Trophoblast cell (in vitro differentiated cells and primary cell): Measurements from ENCODE around the gene SPATA17.

Source experiments
- DNase-seq, 2 donors: peaks; one replicate each; pipeline ENCODE4 v3.0.0-alpha.2; 2016
- H2AFZ ChIP-seq: 2 replicates; pipeline ENCODE4 v1.6.1; 2013; ENCODE audit warnings: low read length, moderate library complexity, mild to moderate bottlenecking; ENCODE audit not compliant: insufficient read depth, poor library complexity
- H2AK5ac ChIP-seq: 2 replicates; pipeline ENCODE4 v1.6.1; 2013; ENCODE audit warnings: mild to moderate bottlenecking, low read length
- H2BK120ac ChIP-seq: 2 replicates; pipeline ENCODE4 v1.6.1; 2013; ENCODE audit warnings: low read length, mild to moderate bottlenecking, moderate library complexity; ENCODE audit not compliant: insufficient read depth, poor library complexity
- H2BK12ac ChIP-seq: 2 replicates; pipeline ENCODE4 v1.6.1; 2013; ENCODE audit warnings: mild to moderate bottlenecking, low read length, moderate library complexity
- H2BK5ac ChIP-seq: 2 replicates; pipeline ENCODE4 v1.6.1; 2013; ENCODE audit warnings: low read length, low read depth, moderate library complexity, mild to moderate bottlenecking; ENCODE audit not compliant: poor library complexity
- H3K14ac ChIP-seq: 2 replicates; pipeline ENCODE4 v1.6.1; 2013; ENCODE audit warnings: mild to moderate bottlenecking, low read length
- H3K18ac ChIP-seq: 2 replicates; pipeline ENCODE4 v1.6.1; 2013; ENCODE audit warnings: mild to moderate bottlenecking, low read length
- H3K23ac ChIP-seq: 2 replicates; pipeline ENCODE4 v1.6.1; 2013; ENCODE audit warnings: low read length
- H3K27ac ChIP-seq: 2 replicates; pipeline ENCODE4 v1.5.1; 2013; ENCODE audit warnings: low read depth, mild to moderate bottlenecking, inconsistent platforms, low read length, moderate library complexity
- H3K27me3 ChIP-seq: 2 replicates; pipeline ENCODE4 v1.6.1; 2013; ENCODE audit warnings: inconsistent platforms, mild to moderate bottlenecking, low read length, moderate library complexity; ENCODE audit not compliant: insufficient read depth
- H3K36me3 ChIP-seq, 2 experiments: 1 replicate in 1 of 2; 2 replicates in 1 of 2; pipeline ENCODE4 v1.6.1; 2013; ENCODE audit warnings: low read length in 2 of 2, mild to moderate bottlenecking in 2 of 2, moderate library complexity in 1 of 2; ENCODE audit not compliant: insufficient read depth in 2 of 2, control insufficient read depth in 1 of 2
- H3K4ac ChIP-seq: 2 replicates; pipeline ENCODE4 v1.6.1; 2013; ENCODE audit warnings: low read depth, mild to moderate bottlenecking, low read length, moderate library complexity
- H3K4me1 ChIP-seq, 2 experiments: 1 replicate in 1 of 2; 2 replicates in 1 of 2; pipeline ENCODE4 v1.6.1; 2013; ENCODE audit warnings: low read length in 2 of 2, mild to moderate bottlenecking in 2 of 2, moderate library complexity in 1 of 2; ENCODE audit not compliant: insufficient read depth in 2 of 2, control insufficient read depth in 1 of 2
- H3K4me2 ChIP-seq: 2 replicates; pipeline ENCODE4 v1.6.1; 2013; ENCODE audit warnings: inconsistent platforms, mild to moderate bottlenecking, low read length, moderate library complexity
- H3K4me3 ChIP-seq: 2 replicates; pipeline ENCODE4 v1.5.1; 2013; ENCODE audit warnings: mild to moderate bottlenecking, low read depth, low read length, inconsistent platforms
- H3K79me1 ChIP-seq: one replicate; pipeline ENCODE4 v1.6.1; 2013; ENCODE audit warnings: low read length
- H3K79me2 ChIP-seq: 2 replicates; pipeline ENCODE4 v1.6.1; 2013; ENCODE audit warnings: low read length, mild to moderate bottlenecking; ENCODE audit not compliant: control insufficient read depth, insufficient read depth, poor library complexity
- H3K9ac ChIP-seq: 2 replicates; pipeline ENCODE4 v1.6.1; 2013; ENCODE audit warnings: mild to moderate bottlenecking, low read length
- H3K9me3 ChIP-seq: 2 replicates; pipeline ENCODE4 v1.6.1; 2013; ENCODE audit warnings: low read depth, mild to moderate bottlenecking, control low read depth, inconsistent platforms, low read length; ENCODE audit not compliant: insufficient read depth
- H4K12ac ChIP-seq: 2 replicates; pipeline ENCODE4 v1.6.1; 2013; ENCODE audit warnings: low read depth, mild to moderate bottlenecking, low read length, moderate library complexity
- H4K8ac ChIP-seq: 2 replicates; pipeline ENCODE4 v1.6.1; 2013; ENCODE audit warnings: low read depth, mild to moderate bottlenecking, low read length, moderate library complexity
- H4K91ac ChIP-seq: one replicate; pipeline ENCODE4 v1.6.1; 2013; ENCODE audit warnings: low read depth, mild to moderate bottlenecking, low read length, moderate library complexity
- WGBS: extraction: QIAGEN DNeasy Blood & Tissue Kit; methylation state at CpG from one replicate; pipeline ENCODE4 v1.1.7; 2013; ENCODE audit warnings: missing lambda C conversion rate; ENCODE audit not compliant: insufficient read length, insufficient coverage; ENCODE audit errors: extremely low coverage; 5-methylcytosine and 5-hydroxymethylcytosine counted together

Gene SPATA17

GRCh38 chr1:217650674-217651073, 19.5 kb downstream of the SPATA17 start:
- Histone ChIP-seq H3K4ac (no peak overlapping the region), H3K4me2 (no peak overlapping the region), H2BK5ac (no peak overlapping the region), H2AFZ (no peak overlapping the region), H4K8ac (no peak overlapping the region), H3K23ac (no peak overlapping the region), H2BK12ac (no peak overlapping the region), H3K14ac (no peak overlapping the region), H3K9me3 (no peaks in the 10 kb centered on the region), H3K79me1 (no peaks in the 10 kb centered on the region), H3K79me2 (no peaks in the 10 kb centered on the region), H3K36me3 (no peaks in the 10 kb centered on the region), H4K12ac (no peak overlapping the region), H2BK120ac (no peak overlapping the region), H3K18ac (no peak overlapping the region), H3K4me1 (no peaks in the 10 kb centered on the region), H3K4me3 (no peak overlapping the region), H3K27ac (no peak overlapping the region), H4K91ac (no peak overlapping the region), H3K9ac (no peak overlapping the region), H2AK5ac (no peak overlapping the region), H3K27me3 (no peaks in the 10 kb centered on the region)
- no peak for DNase-seq
- WGBS = no CpG with 5 or more reads among the region's 4 CpGs

GRCh38 chr1:217660353-217661062, 29.4 kb downstream of the SPATA17 start:
- H2BK12ac ChIP-seq = no peak overlapping the region
- H3K4me3 ChIP-seq = no peak overlapping the region
- peak; percentile 78 to 87 for DNase-seq
- no peak overlapping the region for H4K8ac ChIP-seq
- H3K79me1 ChIP-seq = no peaks in the 10 kb centered on the region
- no peak overlapping the region for H4K91ac ChIP-seq
- no peak overlapping the region for H3K14ac ChIP-seq
- no peak overlapping the region for H3K9ac ChIP-seq
- H3K23ac ChIP-seq = no peak overlapping the region
- H3K4ac ChIP-seq = no peak overlapping the region
- no peak overlapping the region for H3K27ac ChIP-seq
- no peaks in the 10 kb centered on the region for H3K4me1 ChIP-seq
- no peak overlapping the region for H2BK120ac ChIP-seq
- no peaks in the 10 kb centered on the region for H3K27me3 ChIP-seq
- no peaks in the 10 kb centered on the region for H3K79me2 ChIP-seq
- no peak overlapping the region for H4K12ac ChIP-seq
- no CpG with 5 or more reads among the region's 5 CpGs for WGBS
- no peak overlapping the region for H3K4me2 ChIP-seq
- H2AK5ac ChIP-seq = no peak overlapping the region
- no peaks in the 10 kb centered on the region for H3K9me3 ChIP-seq
- no peak overlapping the region for H2AFZ ChIP-seq
- H2BK5ac ChIP-seq = no peak overlapping the region
- no peaks in the 10 kb centered on the region for H3K36me3 ChIP-seq
- H3K18ac ChIP-seq = no peak overlapping the region

GRCh38 chr1:217661407-217661806, 30.3 kb downstream of the SPATA17 start:
- Histone ChIP-seq H3K18ac (no peak overlapping the region), H3K27me3 (no peaks in the 10 kb centered on the region), H3K14ac (no peak overlapping the region)

GRCh38 chr1:217668351-217668940, 37.3 kb downstream of the SPATA17 start:
- no peak overlapping the region for H2BK5ac ChIP-seq
- no peak for DNase-seq
- H3K14ac ChIP-seq = no peak overlapping the region
- no CpG with 5 or more reads among the region's 2 CpGs for WGBS
- H3K4me3 ChIP-seq = no peak overlapping the region
- H3K27me3 ChIP-seq = no peaks in the 10 kb centered on the region
- H3K79me2 ChIP-seq = no peaks in the 10 kb centered on the region
- H3K27ac ChIP-seq = no peak overlapping the region
- H2BK120ac ChIP-seq = no peak overlapping the region
- no peak overlapping the region for H2AK5ac ChIP-seq
- H2AFZ ChIP-seq = no peak overlapping the region
- no peak overlapping the region for H4K12ac ChIP-seq
- H3K23ac ChIP-seq = no peak overlapping the region
- H4K8ac ChIP-seq = no peak overlapping the region
- H3K18ac ChIP-seq = no peak overlapping the region
- no peak overlapping the region for H3K4me2 ChIP-seq
- no peaks in the 10 kb centered on the region for H3K36me3 ChIP-seq
- no peaks in the 10 kb centered on the region for H3K4me1 ChIP-seq
- H3K4ac ChIP-seq = no peak overlapping the region
- no peak overlapping the region for H2BK12ac ChIP-seq
- no peaks in the 10 kb centered on the region for H3K9me3 ChIP-seq
- no peak overlapping the region for H3K9ac ChIP-seq
- no peak overlapping the region for H4K91ac ChIP-seq
- no peaks in the 10 kb centered on the region for H3K79me1 ChIP-seq

More at GRCh38 chr1:217661407-217661806, 30.3 kb downstream of the SPATA17 start:
- no peak overlapping the region for H2BK12ac ChIP-seq
- no peak overlapping the region for H3K9ac ChIP-seq
- no peak overlapping the region for H2BK5ac ChIP-seq
- H3K4me2 ChIP-seq = no peak overlapping the region
- no peak overlapping the region for H4K8ac ChIP-seq
- H3K9me3 ChIP-seq = no peaks in the 10 kb centered on the region
- H3K27ac ChIP-seq = no peak overlapping the region
- H3K79me2 ChIP-seq = no peaks in the 10 kb centered on the region
- H2BK120ac ChIP-seq = no peak overlapping the region
- H3K79me1 ChIP-seq = no peaks in the 10 kb centered on the region
- no peaks in the 10 kb centered on the region for H3K36me3 ChIP-seq
- no peak overlapping the region for H3K23ac ChIP-seq
- DNase-seq = no peak
- H3K4ac ChIP-seq = no peak overlapping the region
- no peak overlapping the region for H2AFZ ChIP-seq
- H3K4me1 ChIP-seq = no peaks in the 10 kb centered on the region
- no peak overlapping the region for H4K12ac ChIP-seq
- H4K91ac ChIP-seq = no peak overlapping the region
- no peak overlapping the region for H3K4me3 ChIP-seq
- no peak overlapping the region for H2AK5ac ChIP-seq
